Thyroid gland (tissue), 4 donors: ENCODE results near the gene CD83.

Source experiments
- CTCF ChIP-seq, 6 experiments: fragments of 200-600 bp in 3 of 6; fragments of 450-650 bp in 3 of 6; sonication (generic) in 3 of 6; IDR thresholded peaks; one replicate each; pipeline ENCODE4 v1.5.1; 2016 to 2019; ENCODE audit warnings: antibody characterized with exemption in 6 of 6, mild to moderate bottlenecking in 2 of 6, inconsistent platforms in 1 of 6, moderate library complexity in 1 of 6
- POLR2A ChIP-seq, 2 donors: fragments of 450-650 bp; IDR thresholded peaks; one replicate each; pipeline ENCODE4 v1.6.1; 2017; ENCODE audit warnings: antibody characterized with exemption in 2 of 2, mild to moderate bottlenecking in 2 of 2, moderate library complexity in 1 of 2

DNA sequence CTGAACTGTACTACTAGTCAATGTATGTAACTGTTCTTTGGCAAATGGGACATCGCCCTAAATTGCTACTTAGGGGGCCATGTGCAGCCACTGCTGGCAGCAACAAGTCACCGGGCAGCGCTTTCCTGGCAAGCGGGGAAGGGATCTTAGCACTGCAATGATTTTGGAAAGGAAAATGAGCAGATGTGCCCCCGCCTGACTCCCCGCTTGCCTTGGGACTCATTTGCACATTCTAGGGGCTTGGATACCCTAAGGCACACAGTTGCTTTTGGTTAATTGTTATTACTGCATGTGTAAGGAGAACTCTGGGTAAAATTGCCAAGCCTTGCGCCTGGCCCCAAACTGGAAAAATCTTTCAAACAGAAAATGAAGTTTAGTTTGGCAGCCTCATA is 32.2 kb downstream of the CD83 start:
- TF ChIP-seq CTCF (IDR thresholded peaks at IDR 0.05) = no peak
- no peak for TF ChIP-seq POLR2A (IDR thresholded peaks at IDR 0.05)
